Lung (tissue), 12 donors: ENCODE measurements around the gene ONECUT3. TPM values are rescaled to one million over a fixed set of nuclear protein-coding genes. Genes with fewer than 3 reads are reported as not detected.

Source experiments
- ATAC-seq: fragments of 200-7000 bp; cut with Tn5 transposase; one replicate; pipeline ENCODE4 v1.9.1; 2020; ENCODE audit warnings: moderate number of reproducible peaks; ENCODE audit not compliant: insufficient read depth, low FRiP score
- DNase-seq, 3 donors: peaks; one replicate each; pipeline ENCODE4 v3.0.0-alpha.2; 2013 to 2017
- H3K27ac ChIP-seq, 2 donors: one replicate each; pipeline ENCODE4 v1.5.1; 2013; ENCODE audit warnings: mild to moderate bottlenecking in 2 of 2, moderate library complexity in 2 of 2, control low read depth in 1 of 2, inconsistent platforms in 1 of 2, low read depth in 1 of 2, low read length in 1 of 2
- H3K27me3 ChIP-seq, 3 donors: one replicate each; pipeline ENCODE4 v1.5.1; 2013; ENCODE audit warnings: low read length in 2 of 3; ENCODE audit not compliant: control insufficient read depth in 3 of 3, insufficient read depth in 3 of 3
- H3K36me3 ChIP-seq, 4 donors: one replicate each; pipeline ENCODE4 v1.5.1; 2013; ENCODE audit warnings: low read length in 4 of 4, mild to moderate bottlenecking in 1 of 4, moderate library complexity in 1 of 4; ENCODE audit not compliant: control insufficient read depth in 4 of 4, insufficient read depth in 4 of 4
- H3K4me1 ChIP-seq, 5 donors: one replicate each; pipeline ENCODE4 v1.5.1; 2013; ENCODE audit warnings: low read length in 5 of 5, mild to moderate bottlenecking in 2 of 5, moderate library complexity in 1 of 5; ENCODE audit not compliant: control insufficient read depth in 5 of 5, insufficient read depth in 5 of 5
- H3K4me3 ChIP-seq: one replicate; pipeline ENCODE4 v1.5.1; 2013; ENCODE audit warnings: mild to moderate bottlenecking, control low read depth, moderate library complexity
- H3K9ac ChIP-seq, 2 donors: one replicate each; pipeline ENCODE4 v1.5.1; 2013; ENCODE audit warnings: low read length in 2 of 2, control low read depth in 1 of 2; ENCODE audit not compliant: insufficient read depth in 1 of 2
- H3K9me3 ChIP-seq, 4 donors: one replicate each; pipeline ENCODE4 v1.5.1; 2013; ENCODE audit warnings: low read length in 3 of 4, mild to moderate bottlenecking in 1 of 4, moderate library complexity in 1 of 4; ENCODE audit not compliant: control insufficient read depth in 4 of 4, insufficient read depth in 3 of 4
- CTCF ChIP-seq: IDR thresholded peaks from 2 replicates; pipeline ENCODE4 v1.5.1; 2012; ENCODE audit warnings: mild to moderate bottlenecking; ENCODE audit errors: control extremely low read depth, extremely low read depth
- WGBS, 2 donors: extraction: QIAGEN DNeasy Blood & Tissue Kit; methylation state at CpG; one replicate each; pipeline ENCODE4 v1.1.7; 2013; 5-methylcytosine and 5-hydroxymethylcytosine counted together
- polyA plus RNA-seq, 2 donors: library from polyadenylated mRNA; stranded (reverse); fragments of 200-250 nt; gene quantifications; one replicate each; pipeline ENCODE4 v1.2.1, GENCODE V29; 2013
- total RNA-seq, 2 donors: library from RNA; depleted of rRNA in 1 of 2; stranded (reverse); fragments of >200 nt in 1 of 2; gene quantifications; one replicate each; pipeline ENCODE4 v1.2.1, GENCODE V29; 2014 to 2021
- donor health status: control.
- donor health status: control.
- donor health status: Bipolar disorder and iron deficiency.
- donor health status: healthy.
- donor health status: DM: yes; HTN: yes; CAD: no.

Gene ONECUT3
- total and polyA plus RNA-seq, 4 donors = not detected

GRCh38 chr19:1774989-1775772, 21.9 kb downstream of the ONECUT3 start:
- H3K27me3 ChIP-seq = peaks cover 5 to 78% (median 58%) of the 10 kb centered on the region in 3 donors
- H3K4me1 ChIP-seq = peaks cover 0 to 2% (median 0%) of the 10 kb centered on the region in 5 donors
- WGBS, 2 donors = 12 to 14% methylated on average over 41 to 59 of the region's 59 CpGs
- H3K4me3 ChIP-seq = no peak overlapping the region
- ATAC-seq (no peak), DNase-seq (no peak)
- H3K9ac ChIP-seq = no peak overlapping the region
- TF ChIP-seq CTCF = no peak
- no peaks in the 10 kb centered on the region for H3K36me3 ChIP-seq
- no peak overlapping the region for H3K27ac ChIP-seq
- peaks cover 0 to 17% (median 5%) of the 10 kb centered on the region in 4 donors for H3K9me3 ChIP-seq

- ATAC-seq = no peak
- 5% methylated on average over 49 to 50 of the region's 50 CpGs for WGBS, 2 donors
- Histone ChIP-seq H3K27me3 (peaks cover 5 to 81% (median 59%) of the 10 kb centered on the region in 3 donors), H3K9me3 (peaks cover 0 to 20% (median 3%) of the 10 kb centered on the region in 4 donors), H3K4me1 (peaks cover 0 to 2% (median 0%) of the 10 kb centered on the region in 5 donors), H3K9ac (no peak overlapping the region), H3K36me3 (no peaks in the 10 kb centered on the region), H3K4me3 (no peak overlapping the region), H3K27ac (no peak overlapping the region)
- DNase-seq = no peak
- TF ChIP-seq CTCF = no peak
Observed at GRCh38 chr19:1775951-1776605, 22.8 kb downstream of the ONECUT3 start.

GRCh38 chr19:1776606-1777147, 23.4 kb downstream of the ONECUT3 start:
- DNase-seq = no peak
- no peak for TF ChIP-seq CTCF
- no peak overlapping the region for H3K4me3 ChIP-seq
- peaks cover 0 to 21% (median 2%) of the 10 kb centered on the region in 4 donors for H3K9me3 ChIP-seq
- no peak for ATAC-seq
- H3K27me3 ChIP-seq = peaks cover 5 to 78% (median 60%) of the 10 kb centered on the region in 3 donors
- H3K9ac ChIP-seq = no peak overlapping the region
- H3K36me3 ChIP-seq = no peaks in the 10 kb centered on the region
- WGBS, 2 donors = 4 to 5% methylated on average over 23 of the region's 23 CpGs
- peaks cover 0 to 2% (median 0%) of the 10 kb centered on the region in 5 donors for H3K4me1 ChIP-seq
- no peak overlapping the region for H3K27ac ChIP-seq
